ENCODE results near the gene ALDH1L2. TPM values are rescaled to one million over a fixed set of nuclear protein-coding genes. Genes with fewer than 3 reads are reported as not detected.

ALDH1L2 gene
- total RNA-seq, 1 donor from 2014 or later = 0.13 TPM

GRCh38 chr12:105083551-105084105 is 630 bp downstream of the ALDH1L2 start:
- peak in 1 of 2 donors; percentile 30 for DNase-seq (ENCODE audit: low read depth in 2 of 2)

- DNase-seq (ENCODE audit: low read depth in 2 of 2) = no peak
These were observed 1.2 kb downstream of the ALDH1L2 start for GRCh38 chr12:105083031-105083430.

GRCh38 chr12:105078712-105079570 is 5.3 kb downstream of the ALDH1L2 start:
- no peak for DNase-seq (ENCODE audit: low read depth in 2 of 2)

DNA sequence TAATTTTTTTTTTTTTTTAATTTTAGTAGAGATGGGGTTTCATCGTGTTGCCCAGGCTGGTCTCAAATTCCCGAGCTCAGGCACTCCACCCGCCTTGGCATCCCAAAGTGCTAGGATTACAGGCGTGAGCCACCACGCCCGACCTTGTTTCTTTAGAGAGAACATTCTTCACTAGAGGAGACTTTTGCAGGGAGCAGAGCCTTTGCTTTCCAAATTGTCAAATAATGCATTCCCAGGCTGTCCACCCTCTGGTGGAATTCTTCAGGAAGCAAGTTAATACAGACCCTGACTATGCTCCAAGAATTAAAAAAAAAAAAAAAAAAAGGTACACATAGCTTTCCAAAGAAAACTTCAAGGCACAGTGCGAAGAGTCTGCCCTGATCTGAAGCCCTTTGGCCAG is 6.8 kb downstream of the ALDH1L2 start:
- DNase-seq (ENCODE audit: low read depth in 2 of 2) = no peak

DNA sequence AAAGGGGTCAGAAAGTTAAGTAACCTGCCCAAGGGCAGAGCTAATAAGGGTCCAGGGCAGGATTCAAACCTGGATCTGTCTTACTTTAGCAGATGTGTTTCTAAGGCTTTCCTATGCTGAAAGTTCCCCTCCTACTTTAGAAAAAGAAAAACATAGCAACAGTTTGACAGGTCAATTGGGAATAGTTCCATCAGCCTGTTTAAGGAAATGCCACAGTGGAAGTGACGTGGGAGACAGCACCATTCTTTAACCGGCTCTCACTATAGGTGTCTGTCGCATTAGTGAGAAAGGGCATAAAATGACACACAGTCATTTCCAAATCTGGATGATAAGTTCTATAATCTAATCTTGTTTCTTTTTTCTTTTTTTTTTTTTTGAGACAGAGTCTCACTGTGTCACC is 7.3 kb downstream of the ALDH1L2 start:
- DNase-seq (ENCODE audit: low read depth in 2 of 2) = no peak

GRCh38 chr12:105076098-105076497 is 8.2 kb downstream of the ALDH1L2 start:
- no peak for DNase-seq (ENCODE audit: low read depth in 2 of 2)

DNA sequence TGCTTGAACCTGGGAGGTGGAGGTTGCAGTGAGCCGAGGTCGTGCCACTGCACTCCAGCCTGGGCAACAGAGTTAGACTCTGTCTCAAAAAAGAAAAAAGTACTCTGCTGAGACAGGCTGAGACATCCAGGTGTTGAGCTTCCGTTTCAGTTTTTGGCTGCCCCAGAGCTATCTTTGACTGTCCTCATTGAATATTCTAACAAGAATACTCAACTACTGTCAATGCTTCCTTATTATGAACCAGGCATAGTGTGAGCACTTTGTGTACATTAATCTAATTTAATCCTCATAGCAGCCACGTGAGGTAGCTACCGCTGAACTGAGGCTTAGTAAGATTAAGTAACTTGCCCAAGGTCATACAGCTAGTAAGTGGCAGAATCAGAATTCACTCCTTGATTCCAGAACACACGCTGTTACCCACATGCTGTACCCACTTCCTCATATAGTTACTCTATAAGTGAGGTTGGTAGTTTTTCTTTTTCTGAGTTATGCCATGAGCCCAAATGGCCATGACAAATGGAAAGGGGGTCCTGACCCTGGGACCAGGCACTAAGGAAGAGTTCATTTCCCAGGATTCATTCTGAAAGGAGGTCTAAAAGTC is 11.3 kb downstream of the ALDH1L2 start:
- DNase-seq (ENCODE audit: low read depth in 2 of 2) = no peak

GRCh38 chr12:105071981-105072380 is 12.3 kb downstream of the ALDH1L2 start:
- no peak for DNase-seq (ENCODE audit: low read depth in 2 of 2)

DNA sequence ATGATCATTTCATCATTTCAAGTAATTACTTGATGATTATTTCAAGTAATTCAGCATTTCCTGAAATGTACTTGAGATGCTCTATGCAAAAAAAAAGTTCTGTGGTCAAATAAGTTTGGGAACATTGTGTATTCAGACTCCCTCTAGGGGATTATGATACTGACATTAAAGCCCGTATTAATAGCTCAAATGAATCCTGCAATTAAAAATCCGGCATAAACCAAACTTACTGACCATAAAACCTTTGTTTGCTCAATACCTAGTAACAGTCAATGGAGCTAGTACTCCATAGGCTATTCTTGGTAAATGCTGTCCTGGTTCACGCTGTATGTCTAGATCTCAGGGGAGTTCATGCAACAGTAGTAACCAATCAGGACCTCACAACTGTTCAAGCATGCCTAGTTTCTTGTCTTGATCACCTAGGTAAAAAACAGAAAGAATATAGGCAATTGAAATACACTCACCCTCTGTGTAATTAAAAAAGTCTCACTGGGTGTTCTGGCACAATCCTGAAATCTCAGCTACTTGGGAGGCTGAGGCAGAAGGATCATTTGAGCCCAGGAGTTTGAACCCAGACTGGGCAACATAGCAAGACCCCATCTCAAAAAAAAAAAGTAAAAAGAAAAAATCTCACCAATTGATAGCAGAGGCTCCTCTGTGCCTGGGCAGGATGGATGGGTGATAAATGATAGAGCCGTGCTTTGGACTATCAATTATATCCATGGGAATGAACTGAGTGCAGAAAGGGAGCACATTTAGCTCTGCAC is 14.1 kb downstream of the ALDH1L2 start:
- DNase-seq (ENCODE audit: low read depth in 2 of 2) = no peak

DNA sequence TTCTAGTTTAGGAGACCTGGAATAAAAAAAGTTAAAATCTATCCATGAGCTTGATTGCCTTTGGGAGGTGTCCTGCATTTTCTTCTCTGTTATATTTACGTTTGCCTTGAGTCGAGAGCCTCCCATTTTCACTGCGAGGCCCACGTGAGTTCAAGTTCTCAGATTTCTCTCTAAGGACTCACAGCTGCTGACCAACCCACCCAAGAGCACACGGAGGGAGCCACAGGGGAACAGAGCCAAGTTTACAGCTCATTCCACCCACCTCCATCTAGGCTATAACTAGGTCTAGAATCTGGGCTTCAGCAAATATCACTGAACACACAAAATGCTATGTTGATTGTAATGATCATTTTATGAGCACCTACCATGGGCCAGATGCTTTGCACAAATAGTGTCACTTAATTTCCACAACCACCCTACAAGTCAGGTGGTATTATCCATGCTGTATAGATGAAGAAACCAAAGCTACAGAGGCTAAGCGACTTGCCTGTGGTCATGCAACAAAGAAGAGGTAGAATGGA is 16.7 kb downstream of the ALDH1L2 start:
- DNase-seq (ENCODE audit: low read depth in 2 of 2) = no peak

- no peak for DNase-seq (ENCODE audit: low read depth in 2 of 2)
These were observed 19.6 kb downstream of the ALDH1L2 start for GRCh38 chr12:105064564-105065178.

DNA sequence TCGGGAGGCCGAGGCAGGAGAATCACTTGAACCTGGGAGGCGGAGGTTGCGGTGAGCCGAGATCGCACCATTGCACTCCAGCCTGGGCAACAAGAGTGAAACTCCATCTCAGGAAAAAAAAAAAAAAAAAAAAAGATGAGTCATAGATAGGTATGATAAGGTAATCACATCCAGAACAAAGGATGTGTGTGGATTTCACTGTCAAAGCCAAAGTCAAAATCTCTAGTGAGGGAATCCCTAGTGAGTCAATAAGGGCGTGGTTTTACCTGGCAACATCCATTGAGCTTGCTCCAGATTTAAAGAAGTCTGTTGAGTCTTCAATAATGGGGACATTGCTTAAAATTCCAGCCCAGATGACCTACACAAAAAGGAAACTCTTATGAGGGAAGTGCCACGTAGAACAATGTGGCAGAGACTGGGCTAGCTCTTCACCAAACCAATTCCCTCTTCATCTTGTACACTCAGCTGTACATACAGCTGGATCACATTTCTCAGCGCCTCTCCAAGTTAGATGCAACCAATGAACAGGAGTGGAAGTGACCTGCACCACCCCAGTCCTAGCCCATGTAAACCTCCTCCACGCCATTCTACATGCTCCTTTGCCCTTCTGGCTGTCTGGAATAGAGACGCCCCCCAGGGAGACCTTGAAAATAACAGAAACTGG is 23.4 kb downstream of the ALDH1L2 start:
- no peak for DNase-seq (ENCODE audit: low read depth in 2 of 2)

- no peak for DNase-seq (ENCODE audit: low read depth in 2 of 2)
These were observed 27.1 kb downstream of the ALDH1L2 start for GRCh38 chr12:105057174-105057573.

DNA sequence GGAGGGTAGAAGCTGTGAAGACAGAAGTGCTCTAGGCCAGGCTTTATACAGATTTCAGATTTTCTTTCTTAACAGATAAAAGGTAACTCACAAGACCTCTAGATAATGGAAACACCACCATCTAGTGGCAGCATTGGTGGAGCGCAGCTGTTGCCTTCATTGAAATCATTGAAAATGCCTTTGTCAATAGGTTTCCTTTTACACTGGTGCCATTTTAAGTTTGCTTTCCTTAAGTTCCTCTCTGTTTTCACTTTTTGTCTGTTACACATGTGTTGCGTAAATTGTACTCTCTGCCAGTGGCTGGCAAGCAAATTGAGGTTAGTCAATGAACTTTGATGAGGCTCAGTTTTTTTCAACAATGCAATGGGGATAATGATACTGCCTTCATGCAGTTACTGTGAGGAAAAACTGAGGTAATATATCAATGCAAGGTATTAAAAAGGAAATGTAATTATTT is 31.1 kb downstream of the ALDH1L2 start:
- peak; percentile 71 to 80 for DNase-seq (ENCODE audit: low read depth in 2 of 2)

- DNase-seq (ENCODE audit: low read depth in 2 of 2) = no peak
These were observed 32.3 kb downstream of the ALDH1L2 start for GRCh38 chr12:105051981-105052380.

- no peak for DNase-seq (ENCODE audit: low read depth in 2 of 2)
These were observed 35.9 kb downstream of the ALDH1L2 start for GRCh38 chr12:105048315-105048714.

GRCh38 chr12:105047308-105047707 is 37.0 kb downstream of the ALDH1L2 start:
- no peak for DNase-seq (ENCODE audit: low read depth in 2 of 2)

DNA sequence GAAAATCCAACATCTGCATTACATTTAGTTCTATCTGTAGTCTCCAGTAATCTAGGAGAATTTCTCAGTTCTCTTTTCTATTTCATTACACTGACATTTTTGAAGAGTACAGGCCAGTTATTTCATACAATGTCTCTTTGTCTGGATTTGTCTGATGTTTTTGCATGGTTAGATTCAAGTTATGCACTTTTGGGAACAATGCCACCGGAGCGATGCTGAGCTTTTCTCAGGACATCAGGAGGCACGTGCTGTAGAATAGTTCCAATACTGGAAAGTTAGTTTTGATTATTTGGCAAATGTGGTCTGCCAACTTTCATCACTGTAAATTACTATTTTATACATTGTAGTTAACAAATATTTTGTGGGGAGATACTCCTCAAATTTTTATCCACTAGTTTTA is 43.1 kb downstream of the ALDH1L2 start:
- no peak for DNase-seq (ENCODE audit: low read depth in 2 of 2)

GRCh38 chr12:105040476-105040875 is 43.8 kb downstream of the ALDH1L2 start:
- DNase-seq (ENCODE audit: low read depth in 2 of 2) = no peak

- DNase-seq (ENCODE audit: low read depth in 2 of 2) = peak in 1 of 2 donors; percentile 16
These were observed 47.2 kb downstream of the ALDH1L2 start for GRCh38 chr12:105036937-105037649.

All from dermis microvascular lymphatic vessel endothelial cell (primary cell).